ENCODE measurements around the gene MYO9A.

The MYO9A gene

GRCh38 chr15:71804695-71805470 lies 313.1 kb downstream of the MYO9A start:
- DNase-seq = no peak

GRCh38 chr15:71804226-71804625 lies 313.7 kb downstream of the MYO9A start:
- no peak for DNase-seq

DNA sequence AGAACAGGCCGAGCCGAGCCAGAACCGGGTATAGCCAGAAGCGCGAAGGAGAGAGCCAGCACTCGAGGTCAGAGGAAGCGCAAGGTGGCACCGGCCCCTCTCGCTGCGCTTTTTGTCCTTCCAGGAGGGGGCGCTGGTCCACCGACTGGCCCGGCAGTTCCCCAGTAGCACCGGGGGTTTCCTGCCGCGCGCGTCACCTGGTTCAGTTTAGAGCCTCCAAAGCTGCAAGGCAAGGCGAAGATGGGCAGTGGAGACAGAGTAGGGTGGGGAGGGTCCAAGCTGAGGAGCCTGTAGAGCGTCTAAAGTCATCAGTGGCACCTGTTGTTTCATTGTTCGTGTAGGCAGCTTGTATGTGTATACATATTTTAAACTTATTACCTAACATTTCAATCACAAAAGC lies 315.2 kb downstream of the MYO9A start:
- peak; percentile 53 for DNase-seq

DNA sequence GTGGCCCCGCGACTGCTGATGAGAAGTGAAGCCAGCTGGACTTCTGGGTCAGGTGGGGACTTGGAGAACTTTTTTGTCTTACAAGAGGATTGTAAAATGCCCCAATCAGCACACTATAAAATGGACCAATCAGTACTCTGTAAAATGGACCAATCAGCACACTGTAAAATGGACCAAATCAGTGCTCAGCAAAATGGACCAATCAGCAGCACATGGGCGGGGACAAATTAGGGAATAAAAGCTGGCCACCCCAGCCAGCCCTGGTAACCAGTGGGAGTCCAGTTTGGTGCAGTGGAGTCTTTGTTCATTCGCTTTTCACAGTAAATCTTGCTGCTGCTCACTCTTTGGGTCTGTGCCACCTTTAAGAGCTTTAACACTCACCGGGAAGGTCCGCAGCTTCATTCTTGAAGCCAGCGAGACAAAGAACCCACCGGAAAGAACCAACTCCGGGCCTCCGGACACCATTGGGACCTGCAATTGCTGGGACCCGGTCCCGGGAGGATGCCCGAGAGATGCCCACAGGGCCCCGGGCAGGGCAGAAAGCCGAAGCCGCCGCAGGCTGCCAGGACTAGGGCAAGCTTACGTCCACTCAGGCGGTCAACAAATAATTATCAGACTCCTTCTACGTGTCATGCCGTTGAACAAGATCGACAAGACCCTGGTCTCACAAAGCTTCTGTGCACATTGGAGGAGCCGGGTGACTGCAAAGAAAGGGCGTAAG lies 315.9 kb downstream of the MYO9A start:
- no peak for DNase-seq

DNA sequence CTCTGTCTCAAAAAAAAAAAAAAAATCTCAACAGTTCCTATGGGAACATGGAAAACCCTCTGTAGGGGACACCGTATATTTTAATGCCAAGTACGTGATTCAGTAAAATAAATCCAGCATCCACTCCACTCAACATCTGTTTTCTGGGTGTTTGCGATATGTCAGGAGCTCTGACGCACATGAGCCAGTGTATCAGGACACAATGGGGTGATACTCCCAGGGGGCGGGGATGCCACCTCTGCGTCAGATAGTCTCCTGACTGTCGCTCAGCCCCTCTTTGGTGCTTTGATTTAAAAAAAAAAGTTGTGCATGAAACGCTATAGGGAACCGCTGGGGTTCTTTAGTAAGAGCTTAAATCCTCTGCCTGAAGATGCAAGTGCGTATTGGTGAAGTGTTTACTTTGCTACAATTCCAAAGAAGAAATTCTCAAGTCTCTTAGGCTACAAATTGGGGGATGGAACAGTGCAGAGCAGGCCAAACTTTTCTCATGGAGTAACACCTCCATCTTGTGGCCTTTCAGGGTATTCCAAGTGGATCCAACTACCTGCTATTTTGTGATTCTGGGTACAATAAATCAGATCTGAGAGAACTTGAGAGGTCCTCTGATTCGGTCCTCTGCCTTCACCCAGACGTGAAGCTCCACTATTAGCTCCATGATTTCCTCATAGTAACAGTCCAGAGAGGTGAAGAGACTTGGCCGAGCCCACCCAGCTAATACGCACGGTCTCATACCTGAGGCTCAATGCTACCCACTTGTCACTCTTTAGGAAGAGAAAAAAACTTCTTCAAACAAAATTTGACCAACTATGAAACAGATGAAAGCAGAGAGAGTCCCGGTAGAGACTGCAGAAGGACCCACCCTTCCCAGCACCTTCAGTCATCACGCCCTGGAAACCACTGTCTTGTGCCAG lies 316.9 kb downstream of the MYO9A start:
- DNase-seq = peak; percentile 56

DNA sequence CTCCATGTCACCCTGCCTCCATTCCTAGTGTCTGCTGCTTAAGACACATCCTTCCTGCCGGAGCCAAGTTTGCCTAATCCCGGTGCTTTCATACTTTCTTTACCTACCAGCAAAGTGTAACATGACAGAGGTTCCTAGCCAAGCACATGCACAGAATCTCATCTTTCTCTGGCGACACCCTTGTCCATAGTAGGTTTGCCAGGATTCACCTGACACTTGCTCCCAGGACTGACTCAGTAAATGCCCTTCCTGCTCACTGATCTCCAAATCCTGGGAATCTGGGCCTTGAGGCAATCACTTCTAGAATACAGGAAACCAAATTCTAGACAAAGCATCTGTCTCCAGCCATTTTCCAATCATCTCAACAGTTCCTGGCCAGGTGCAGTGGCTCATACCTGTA lies 317.8 kb downstream of the MYO9A start:
- no peak for DNase-seq

- DNase-seq = no peak
Measured at GRCh38 chr15:71798641-71799040, 319.3 kb downstream of the MYO9A start.

DNA sequence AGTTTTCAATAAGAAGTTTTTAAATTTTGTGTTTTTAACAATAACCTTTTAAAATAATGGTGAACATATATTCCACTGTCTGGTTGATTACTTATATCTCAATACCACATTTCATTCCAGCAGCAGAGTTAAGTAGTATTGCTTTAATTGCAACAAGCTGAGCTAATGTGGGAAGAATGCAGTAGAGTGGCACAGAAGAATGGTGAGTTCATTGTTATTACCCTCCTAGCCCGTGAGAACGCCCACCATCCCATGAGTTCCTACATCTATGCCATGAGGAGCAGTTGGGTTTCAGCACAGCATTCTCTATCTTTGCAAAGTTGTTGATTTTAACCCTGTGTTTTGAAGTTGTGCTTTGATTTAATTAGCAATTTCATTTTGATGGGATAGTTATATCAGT lies 325.4 kb downstream of the MYO9A start:
- no peak for DNase-seq

DNA sequence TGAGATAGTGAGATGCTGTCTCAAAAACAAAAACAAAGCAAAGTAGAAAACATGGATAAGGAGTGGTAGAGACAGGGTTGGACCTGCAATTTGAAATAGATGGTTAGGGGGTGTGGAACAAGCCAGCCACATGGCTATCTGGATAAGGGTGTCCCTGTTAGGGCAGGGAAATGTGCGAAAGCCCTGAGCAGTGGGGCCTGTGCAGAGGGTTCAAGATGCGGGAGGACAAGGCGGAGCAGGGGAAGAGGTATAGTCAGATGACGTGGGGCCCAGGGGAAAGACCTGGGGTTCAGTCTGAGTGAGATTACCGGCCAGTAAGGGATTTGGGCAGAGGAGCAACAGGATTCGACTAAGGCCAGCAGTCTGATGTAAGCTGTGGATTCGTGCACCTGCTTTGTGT lies 326.0 kb downstream of the MYO9A start:
- DNase-seq = no peak

DNA sequence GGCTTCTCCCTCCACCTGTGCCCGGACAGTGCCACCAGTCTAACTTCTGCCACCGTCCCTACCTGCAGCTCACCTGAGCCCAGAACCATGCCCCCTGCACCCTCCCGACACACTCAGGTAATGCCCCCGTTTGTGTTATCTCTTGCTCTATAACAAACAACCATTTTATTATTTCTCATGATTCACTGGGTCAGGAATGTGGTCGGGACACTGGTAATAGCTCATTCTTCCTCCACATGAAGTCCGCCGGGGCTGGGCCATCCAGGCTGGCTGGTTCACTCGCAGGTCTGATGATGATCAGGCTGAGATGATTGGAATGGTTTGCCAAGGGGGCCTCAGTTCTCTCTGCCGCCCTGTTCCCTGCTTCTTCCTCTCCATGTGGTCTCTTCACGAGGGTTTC lies 327.9 kb downstream of the MYO9A start:
- no peak for DNase-seq

GRCh38 chr15:71789616-71790015 lies 328.3 kb downstream of the MYO9A start:
- no peak for DNase-seq

GRCh38 chr15:71788646-71789579 lies 329.0 kb downstream of the MYO9A start:
- DNase-seq = no peak

DNA sequence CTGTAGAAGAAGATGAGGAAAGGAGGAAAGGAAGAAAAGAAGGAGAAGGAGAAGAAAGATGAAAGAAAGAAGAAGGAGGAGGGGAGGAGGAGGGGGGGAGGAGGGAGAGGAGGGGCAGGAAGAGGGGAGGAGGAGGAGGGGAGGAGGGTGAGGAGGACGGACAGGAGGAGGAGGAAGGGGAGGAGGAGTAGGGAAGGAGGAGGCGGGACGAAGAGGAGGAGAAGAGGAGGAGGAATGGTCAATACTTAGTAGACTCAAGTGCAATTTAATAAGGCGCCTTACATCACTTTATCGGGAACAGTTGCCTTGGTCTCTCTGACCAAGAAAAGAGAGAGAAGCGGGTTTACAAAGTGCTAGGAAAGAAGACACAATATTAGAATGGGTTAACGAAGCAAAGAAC lies 331.3 kb downstream of the MYO9A start:
- no peak for DNase-seq

DNA sequence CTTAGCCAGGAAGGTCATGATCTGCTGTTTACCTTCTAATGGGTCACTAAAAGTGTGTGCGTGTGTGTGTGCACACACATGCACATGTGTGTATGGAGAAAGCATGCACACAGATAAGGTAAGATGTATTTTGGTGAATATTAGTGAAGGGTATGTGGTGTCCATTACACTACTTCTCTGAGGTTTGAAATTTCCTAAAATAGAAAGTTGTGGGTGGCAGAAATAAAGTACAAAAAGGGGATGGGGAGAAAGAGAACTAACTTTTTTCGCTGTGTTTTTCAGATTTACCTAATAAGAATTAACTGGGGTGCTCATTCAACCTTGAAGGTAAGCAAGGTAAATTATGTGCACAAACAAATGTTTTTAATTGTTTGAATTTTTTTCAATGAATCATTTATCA lies 332.0 kb downstream of the MYO9A start:
- DNase-seq = no peak

- peak; percentile 25 for DNase-seq
Measured at GRCh38 chr15:71784719-71785118, 333.2 kb downstream of the MYO9A start.

GRCh38 chr15:71782422-71783165 lies 335.4 kb downstream of the MYO9A start:
- no peak for DNase-seq

DNA sequence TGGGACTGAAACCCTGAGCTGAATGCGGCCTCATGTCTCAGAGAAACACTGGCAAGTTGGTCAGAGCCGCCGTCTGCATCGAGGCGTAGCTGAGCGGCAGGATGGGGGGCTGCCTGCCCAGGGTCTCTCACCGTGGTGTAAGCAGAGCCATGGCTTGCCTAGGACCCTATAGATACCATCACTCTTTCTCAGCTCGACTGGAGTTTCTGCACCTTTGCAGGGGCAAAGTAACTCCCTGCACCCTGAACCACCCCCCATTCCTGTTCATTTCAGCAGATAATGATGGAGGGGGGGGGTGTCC lies 336.0 kb downstream of the MYO9A start:
- DNase-seq = no peak

DNA sequence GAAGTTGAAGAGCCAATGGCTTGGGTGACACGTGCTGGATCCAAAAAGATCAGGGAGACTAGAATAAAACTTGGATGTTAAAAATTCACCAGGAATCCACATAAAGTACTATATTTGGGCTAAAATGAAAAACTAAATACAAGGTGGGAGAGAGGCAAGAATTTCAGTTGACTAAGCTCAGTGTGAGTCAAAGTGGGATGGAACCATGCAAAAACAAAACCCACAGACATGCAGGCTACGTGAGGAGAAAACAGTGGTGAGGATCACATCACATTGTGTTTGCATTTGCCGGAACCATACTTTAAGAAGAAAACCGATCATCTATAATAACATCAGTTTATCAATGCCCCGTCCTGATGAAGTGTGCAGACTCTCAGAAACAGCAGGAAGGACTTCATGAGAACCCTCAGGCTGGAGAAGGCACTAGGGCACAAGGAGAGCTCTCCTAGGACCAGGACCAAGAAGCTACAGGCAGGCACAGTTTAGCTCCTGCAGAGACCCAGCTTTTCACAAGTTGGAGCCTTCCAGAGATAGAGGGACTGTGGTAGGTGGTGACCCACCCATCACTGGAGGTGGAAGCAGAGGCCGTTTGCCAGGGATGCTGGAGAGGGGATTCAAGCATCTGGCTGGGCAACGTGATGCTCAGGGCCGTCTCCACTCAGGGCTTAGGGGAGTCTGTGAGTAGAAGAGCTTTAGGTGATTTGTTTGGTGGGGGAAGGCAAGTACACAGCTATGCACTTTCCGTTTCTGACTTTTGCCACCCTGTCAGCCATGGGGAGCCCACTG lies 336.6 kb downstream of the MYO9A start:
- peak; percentile 77 for DNase-seq

DNA sequence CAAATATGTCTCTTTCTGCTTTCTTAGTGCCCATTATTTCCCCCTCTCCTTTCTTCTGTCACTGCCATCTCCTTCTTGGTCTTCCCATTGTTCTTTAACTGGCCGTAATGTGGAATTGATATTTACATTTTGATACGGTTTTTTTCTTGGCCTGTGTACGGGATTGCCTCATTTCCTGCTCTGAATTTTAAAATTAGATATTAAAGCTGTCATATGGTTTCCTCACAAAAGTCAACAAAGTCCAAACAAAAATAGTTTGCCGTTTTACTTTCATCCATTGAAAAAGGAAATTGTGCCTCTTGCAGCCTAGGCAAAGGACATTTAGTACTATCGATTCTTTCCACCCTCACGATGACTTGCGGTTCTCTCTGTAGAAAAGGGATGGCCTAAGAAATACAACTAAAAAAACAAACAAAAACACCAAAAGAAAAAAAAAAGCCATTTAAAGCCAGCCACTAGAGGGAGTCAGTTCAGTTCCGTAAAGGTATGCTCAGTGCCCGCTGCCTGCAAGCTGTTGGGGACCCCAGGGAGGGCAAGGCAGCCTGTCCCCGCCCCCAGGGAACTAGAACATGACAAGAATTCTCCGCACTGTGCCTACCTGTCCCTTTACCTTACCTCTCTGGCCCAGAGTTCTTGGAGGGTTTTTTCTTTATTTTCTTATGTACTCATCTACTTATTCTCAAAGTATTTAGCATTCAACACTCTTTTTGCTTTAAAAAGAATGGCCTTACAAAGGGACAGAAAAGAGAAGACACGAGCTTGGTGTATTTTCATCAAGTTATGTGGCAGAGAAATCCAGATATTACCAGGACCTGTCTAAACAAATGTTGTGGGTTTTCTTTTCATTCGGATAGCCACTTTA lies 337.6 kb downstream of the MYO9A start:
- peak; percentile 75 for DNase-seq
